ENCODE results near the gene DDX24. TPM values are rescaled to one million over a fixed set of nuclear protein-coding genes. Genes with fewer than 3 reads are reported as not detected.

The DDX24 gene
- total and polyA plus RNA-seq, 2 of the 8 experiments (the other 6 are each of a cell fraction or from before 2014, with no cell fraction given): 89.0 to 201 TPM

GRCh38 chr14:94077823-94078222, 3.2 kb downstream of the DDX24 start (continued):
- TF ChIP-seq USF2 (IDR thresholded peaks at IDR 0.05; ENCODE audit: low read length) (no peak), CHD2 (IDR thresholded peaks at IDR 0.05; ENCODE audit: low read length) (no peak), SRF (IDR thresholded peaks at IDR 0.05; ENCODE audit: low read depth, low read length) (no peak), RBBP5 (IDR thresholded peaks at IDR 0.05; ENCODE audit: borderline replicate concordance, low read depth, low read length) (no peak), GABPA (IDR thresholded peaks at IDR 0.05; ENCODE audit: borderline replicate concordance, insufficient read depth, low read length) (no peak), SP4 (IDR thresholded peaks at IDR 0.05; ENCODE audit: low read length) (no peak)
